ENCODE measurements around the gene TSC2. TPM values are rescaled to one million over a fixed set of nuclear protein-coding genes. Genes with fewer than 3 reads are reported as not detected.

The TSC2 gene
- total RNA-seq, 3 donors from 2014 or later (not counting 1 experiment from before 2014, with no cell fraction given), result 135 to 197 (median 161) TPM

- Mint-ChIP-seq H3K4me3 (no peak overlapping the region), H3K27me3 (ENCODE audit: low read depth in 2 of 2) (no peaks in the 10 kb centered on the region), H3K27ac (no peak overlapping the region), H3K4me1 (peaks cover 0 to 4% of the 10 kb centered on the region in 2 donors), H3K9me3 (no peaks in the 10 kb centered on the region), H3K36me3 (no peaks in the 10 kb centered on the region)
- Histone ChIP-seq H3K27ac (ENCODE audit: low read length) (no peak overlapping the region), H3K27me3 (ENCODE audit: control insufficient read depth, insufficient read depth, low read length) (no peaks in the 10 kb centered on the region), H3K36me3 (ENCODE audit: control insufficient read depth, insufficient read depth, low read length) (peaks cover 60% of the 10 kb centered on the region), H3K9me3 (ENCODE audit: control insufficient read depth, insufficient read depth, low read length) (no peaks in the 10 kb centered on the region), H3K4me1 (ENCODE audit: control insufficient read depth, insufficient read depth, low read length) (no peaks in the 10 kb centered on the region), H3K4me3 (ENCODE audit: low read length) (no peak overlapping the region)
- no peak for DNase-seq
- 97% methylated on average over 21 of the region's 21 CpGs for WGBS (ENCODE audit: insufficient coverage)
- intact Hi-C loops (cut with micrococcal nuclease), result no loop called here
- TF ChIP-seq CTCF (IDR thresholded peaks at IDR 0.05), result no peak
- ATAC-seq, result no peak
These were observed 29.9 kb downstream of the TSC2 start for GRCh38 chr16:2077696-2078095.

DNA sequence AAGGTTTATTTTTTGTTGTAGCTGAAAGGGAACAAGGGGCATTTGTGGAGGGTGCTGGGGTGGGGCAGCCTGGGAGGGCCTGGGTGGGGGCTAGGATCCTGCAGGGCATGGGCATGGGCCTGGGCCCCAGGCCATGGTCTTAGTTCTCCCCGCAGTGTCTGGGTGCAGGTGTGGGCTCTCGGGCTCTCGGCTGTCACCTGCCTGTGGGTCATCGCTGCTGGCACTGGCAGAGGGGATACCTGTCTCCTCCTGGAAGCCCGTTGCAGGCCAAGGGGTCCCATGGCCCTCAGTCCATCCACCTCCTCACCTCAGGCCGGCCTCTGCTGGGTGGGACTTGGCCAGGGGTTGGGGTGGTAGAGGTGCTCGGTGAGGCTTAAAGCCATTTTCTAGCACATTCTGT, 30.3 kb downstream of the TSC2 start:
- WGBS (ENCODE audit: insufficient coverage), result 99% methylated on average over 5 of the region's 7 CpGs
- Mint-ChIP-seq H3K9me3 (no peaks in the 10 kb centered on the region), H3K4me3 (no peak overlapping the region), H3K27me3 (ENCODE audit: low read depth in 2 of 2) (no peaks in the 10 kb centered on the region), H3K36me3 (no peaks in the 10 kb centered on the region), H3K27ac (no peak overlapping the region), H3K4me1 (peaks cover 0 to 4% of the 10 kb centered on the region in 2 donors)
- TF ChIP-seq CTCF (IDR thresholded peaks at IDR 0.05), result no peak
- Histone ChIP-seq H3K9me3 (ENCODE audit: control insufficient read depth, insufficient read depth, low read length) (no peaks in the 10 kb centered on the region), H3K4me1 (ENCODE audit: control insufficient read depth, insufficient read depth, low read length) (no peaks in the 10 kb centered on the region), H3K27ac (ENCODE audit: low read length) (no peak overlapping the region), H3K36me3 (ENCODE audit: control insufficient read depth, insufficient read depth, low read length) (peaks cover 59% of the 10 kb centered on the region), H3K27me3 (ENCODE audit: control insufficient read depth, insufficient read depth, low read length) (no peaks in the 10 kb centered on the region), H3K4me3 (ENCODE audit: low read length) (no peak overlapping the region)
- DNase-seq (no peak), ATAC-seq (no peak)
- intact Hi-C loops (cut with micrococcal nuclease), result no loop called here

- intact Hi-C loops (cut with micrococcal nuclease), result no loop called here
- Histone ChIP-seq H3K4me1 (ENCODE audit: control insufficient read depth, insufficient read depth, low read length) (no peaks in the 10 kb centered on the region), H3K9me3 (ENCODE audit: control insufficient read depth, insufficient read depth, low read length) (no peaks in the 10 kb centered on the region), H3K27me3 (ENCODE audit: control insufficient read depth, insufficient read depth, low read length) (no peaks in the 10 kb centered on the region), H3K27ac (ENCODE audit: low read length) (no peak overlapping the region), H3K36me3 (ENCODE audit: control insufficient read depth, insufficient read depth, low read length) (peaks cover 59% of the 10 kb centered on the region), H3K4me3 (ENCODE audit: low read length) (no peak overlapping the region)
- Mint-ChIP-seq H3K9me3 (no peaks in the 10 kb centered on the region), H3K27ac (no peak overlapping the region), H3K36me3 (no peaks in the 10 kb centered on the region), H3K4me3 (no peak overlapping the region), H3K4me1 (peaks cover 0 to 4% of the 10 kb centered on the region in 2 donors), H3K27me3 (ENCODE audit: low read depth in 2 of 2) (no peaks in the 10 kb centered on the region)
- DNase-seq, result no peak
- WGBS (ENCODE audit: insufficient coverage), result 97% methylated on average over 23 of the region's 23 CpGs
- ATAC-seq, result no peak
- TF ChIP-seq CTCF (IDR thresholded peaks at IDR 0.05), result no peak
These were observed 30.9 kb downstream of the TSC2 start for GRCh38 chr16:2078691-2079090.

DNA sequence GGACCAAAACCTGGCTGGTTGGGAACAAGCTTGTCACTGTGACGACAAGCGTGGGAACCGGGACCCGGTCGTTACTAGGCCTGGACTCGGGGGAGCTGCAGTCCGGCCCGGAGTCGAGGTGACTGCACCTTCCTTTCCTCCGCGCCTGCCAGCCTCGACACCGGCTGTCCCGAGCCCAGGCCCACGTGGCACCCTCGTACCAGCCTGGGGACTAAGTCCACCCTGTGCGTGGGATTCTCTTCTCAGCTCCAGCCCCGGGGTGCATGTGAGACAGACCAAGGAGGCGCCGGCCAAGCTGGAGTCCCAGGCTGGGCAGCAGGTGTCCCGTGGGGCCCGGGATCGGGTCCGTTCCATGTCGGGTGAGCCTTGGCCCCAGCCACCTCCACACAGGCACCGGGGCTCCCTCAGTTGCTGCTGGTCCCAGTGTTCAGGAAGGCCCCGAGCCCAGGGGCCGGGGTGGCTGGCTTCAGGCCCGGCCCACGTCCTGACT, 31.6 kb downstream of the TSC2 start:
- Mint-ChIP-seq H3K4me1 (peaks cover 0 to 4% of the 10 kb centered on the region in 2 donors), H3K27me3 (ENCODE audit: low read depth in 2 of 2) (no peaks in the 10 kb centered on the region), H3K27ac (no peak overlapping the region), H3K4me3 (no peak overlapping the region), H3K9me3 (no peaks in the 10 kb centered on the region), H3K36me3 (no peaks in the 10 kb centered on the region)
- TF ChIP-seq CTCF (IDR thresholded peaks at IDR 0.05), result no peak
- 98% methylated on average over 30 of the region's 30 CpGs for WGBS (ENCODE audit: insufficient coverage)
- Histone ChIP-seq H3K4me3 (ENCODE audit: low read length) (no peak overlapping the region), H3K4me1 (ENCODE audit: control insufficient read depth, insufficient read depth, low read length) (no peaks in the 10 kb centered on the region), H3K27ac (ENCODE audit: low read length) (no peak overlapping the region), H3K9me3 (ENCODE audit: control insufficient read depth, insufficient read depth, low read length) (no peaks in the 10 kb centered on the region), H3K27me3 (ENCODE audit: control insufficient read depth, insufficient read depth, low read length) (no peaks in the 10 kb centered on the region), H3K36me3 (ENCODE audit: control insufficient read depth, insufficient read depth, low read length) (peaks cover 59% of the 10 kb centered on the region)
- ATAC-seq (no peak), DNase-seq (no peak)
- intact Hi-C loops (cut with micrococcal nuclease), result no loop called here
